SKM-1 (cell line): Measurements from ENCODE around the gene KIF26B.
"Not testable (repeated sequence)": the region's sequence is repeated elsewhere in the genome, so short reads cannot be mapped to it uniquely, and the experiment has no call there.

ENCODE experiments used
- DNase-seq: peaks from one replicate; lab custom pipeline; 2025; ENCODE audit not compliant: unreplicated experiment; lab: John Stamatoyannopoulos, UW

The KIF26B gene

DNA sequence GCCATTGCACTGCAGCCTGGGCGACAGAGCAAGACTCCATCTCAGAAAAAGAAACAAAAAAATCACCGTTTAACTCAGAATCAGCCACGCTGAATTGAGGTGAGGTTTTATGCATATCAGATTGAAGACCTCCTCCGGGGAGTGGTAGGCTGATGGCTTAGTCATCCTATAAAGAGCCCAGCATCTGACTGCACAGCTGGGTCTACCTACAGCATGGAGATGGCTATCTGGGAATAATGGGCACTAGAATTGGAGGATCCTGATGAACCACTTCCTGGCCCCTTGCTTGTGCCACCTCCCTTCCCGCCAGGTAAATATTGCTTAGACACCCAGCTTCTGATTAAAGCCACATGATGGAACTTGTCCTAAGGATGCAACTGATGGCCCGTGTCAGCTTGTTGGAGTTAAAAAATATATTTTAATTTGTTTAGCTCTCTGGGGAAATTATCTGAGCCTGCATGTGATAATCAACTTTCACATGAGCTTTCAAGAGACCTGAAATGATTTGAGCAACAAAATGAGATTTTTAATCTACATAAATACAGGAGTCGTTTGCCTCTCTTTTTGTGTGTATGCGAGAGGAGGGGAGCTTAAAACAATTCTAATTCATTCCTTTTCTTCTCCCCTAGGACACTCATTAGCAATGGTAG, 157.2 kb downstream of the KIF26B start:
- DNase-seq: no peak

DNA sequence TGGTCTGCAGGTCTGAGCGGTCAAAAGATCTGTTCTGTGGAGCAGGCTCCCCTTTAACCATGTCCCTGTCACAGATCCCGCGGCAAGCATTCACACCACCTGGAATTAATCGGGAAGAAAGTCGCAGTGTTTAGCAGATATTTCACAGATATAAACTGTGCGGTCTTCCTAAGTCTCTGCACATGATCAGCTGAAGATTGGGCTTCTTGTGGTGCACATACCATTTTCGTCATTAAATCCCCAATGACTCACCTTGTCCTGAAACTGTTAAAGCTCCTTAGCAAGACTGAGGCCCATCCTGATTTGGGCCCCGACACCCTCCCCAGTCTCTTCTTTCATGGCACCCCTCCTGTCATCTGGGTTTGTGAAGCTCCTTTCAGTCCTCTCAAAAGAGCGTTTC, 158.8 kb downstream of the KIF26B start:
- no peak for DNase-seq

DNA sequence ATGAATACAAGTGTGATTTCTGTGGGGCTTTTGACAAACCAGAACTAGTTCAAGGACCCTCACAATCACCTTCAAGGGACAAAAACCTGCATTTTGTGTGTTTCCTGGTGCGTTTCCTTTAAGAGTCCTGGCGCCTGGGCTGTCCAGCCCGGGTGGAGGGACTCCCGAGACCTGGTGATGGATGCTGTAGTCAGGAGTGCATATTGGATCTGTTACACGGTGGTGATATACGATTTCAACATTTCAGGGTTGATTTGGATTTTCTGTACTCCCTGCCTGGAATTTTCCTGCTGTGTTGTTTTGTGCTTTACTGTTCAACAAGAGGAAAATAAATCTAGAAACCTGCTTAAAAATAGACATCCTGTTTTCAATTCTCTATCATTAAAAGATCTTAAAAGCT, 162.0 kb downstream of the KIF26B start:
- DNase-seq: no peak

DNA sequence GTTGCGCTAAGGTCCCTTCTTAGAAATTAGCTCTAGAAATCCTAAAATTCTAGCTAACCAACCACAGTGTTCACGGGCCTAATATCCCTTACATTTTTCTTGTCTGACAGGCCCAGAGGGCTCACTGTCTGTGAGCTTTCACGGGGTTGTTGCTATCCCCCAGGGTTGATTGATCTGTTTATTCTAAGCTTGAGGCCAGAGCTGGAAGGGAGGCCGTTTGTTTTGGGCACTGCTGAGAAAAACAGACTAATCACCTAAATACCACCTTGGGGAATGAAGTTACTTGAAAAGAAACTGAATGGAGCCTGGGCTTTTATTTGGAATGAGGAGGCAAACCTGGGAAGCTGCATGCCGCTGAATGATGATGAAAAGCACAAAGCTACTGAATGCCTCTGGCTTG, 162.4 kb downstream of the KIF26B start:
- DNase-seq: no peak

DNA sequence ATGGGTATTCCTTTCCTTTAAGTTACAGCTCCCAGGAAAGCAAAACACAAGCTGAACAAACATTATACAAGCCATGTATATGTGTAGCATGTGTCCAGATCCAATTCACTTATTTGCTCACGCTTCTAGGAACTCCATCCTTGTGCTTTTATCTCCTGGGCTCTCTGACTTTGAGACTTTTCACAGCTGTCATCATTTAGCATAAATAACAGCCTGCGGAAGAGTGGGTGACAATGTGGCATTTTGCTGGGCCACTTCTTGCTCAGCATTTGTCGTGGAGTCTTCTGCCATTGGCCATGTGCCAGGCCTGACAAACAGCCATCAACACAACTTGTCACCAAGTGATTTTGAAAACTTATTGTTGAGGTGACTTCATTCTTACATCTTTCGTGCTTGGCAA, 164.3 kb downstream of the KIF26B start:
- no peak for DNase-seq

DNA sequence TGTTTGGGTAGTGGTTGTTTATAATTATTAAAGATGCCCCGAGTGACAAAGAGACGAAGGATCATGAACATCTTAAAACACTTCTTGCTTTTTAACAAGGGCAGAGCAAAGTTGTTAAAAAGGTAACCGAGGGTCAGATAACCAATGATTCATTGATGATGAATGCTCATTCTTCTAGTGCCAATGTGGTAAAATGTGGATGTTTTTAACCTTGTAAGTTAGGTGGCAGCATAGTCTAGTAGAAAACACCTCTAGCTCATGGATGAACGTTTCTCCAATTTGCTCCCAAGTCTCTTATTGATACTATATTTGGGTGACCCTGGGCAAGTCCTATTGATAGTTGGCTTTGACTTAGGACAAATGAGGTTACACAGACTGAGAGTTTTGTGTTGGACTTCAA, 167.9 kb downstream of the KIF26B start:
- DNase-seq: no peak

DNA sequence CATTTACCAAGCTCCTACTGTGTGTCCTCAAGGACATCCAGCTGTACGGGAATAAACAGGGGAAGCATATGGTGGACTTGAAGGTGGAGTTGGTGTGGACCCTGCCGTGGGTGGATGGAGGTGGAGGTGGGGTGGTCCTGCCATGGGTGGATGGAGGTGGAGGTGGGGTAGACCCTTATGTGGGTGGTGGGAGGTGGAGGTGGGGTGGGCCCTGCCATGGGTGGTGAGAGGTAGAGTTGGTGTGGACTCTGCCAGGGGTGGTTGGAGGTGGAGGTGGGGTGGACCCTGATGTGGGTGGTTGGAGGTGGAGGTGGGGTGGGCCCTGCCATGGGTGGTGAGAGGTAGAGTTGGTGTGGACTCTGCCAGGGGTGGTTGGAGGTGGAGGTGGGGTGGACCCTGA, 169.0 kb downstream of the KIF26B start:
- DNase-seq: not testable (repeated sequence)

DNA sequence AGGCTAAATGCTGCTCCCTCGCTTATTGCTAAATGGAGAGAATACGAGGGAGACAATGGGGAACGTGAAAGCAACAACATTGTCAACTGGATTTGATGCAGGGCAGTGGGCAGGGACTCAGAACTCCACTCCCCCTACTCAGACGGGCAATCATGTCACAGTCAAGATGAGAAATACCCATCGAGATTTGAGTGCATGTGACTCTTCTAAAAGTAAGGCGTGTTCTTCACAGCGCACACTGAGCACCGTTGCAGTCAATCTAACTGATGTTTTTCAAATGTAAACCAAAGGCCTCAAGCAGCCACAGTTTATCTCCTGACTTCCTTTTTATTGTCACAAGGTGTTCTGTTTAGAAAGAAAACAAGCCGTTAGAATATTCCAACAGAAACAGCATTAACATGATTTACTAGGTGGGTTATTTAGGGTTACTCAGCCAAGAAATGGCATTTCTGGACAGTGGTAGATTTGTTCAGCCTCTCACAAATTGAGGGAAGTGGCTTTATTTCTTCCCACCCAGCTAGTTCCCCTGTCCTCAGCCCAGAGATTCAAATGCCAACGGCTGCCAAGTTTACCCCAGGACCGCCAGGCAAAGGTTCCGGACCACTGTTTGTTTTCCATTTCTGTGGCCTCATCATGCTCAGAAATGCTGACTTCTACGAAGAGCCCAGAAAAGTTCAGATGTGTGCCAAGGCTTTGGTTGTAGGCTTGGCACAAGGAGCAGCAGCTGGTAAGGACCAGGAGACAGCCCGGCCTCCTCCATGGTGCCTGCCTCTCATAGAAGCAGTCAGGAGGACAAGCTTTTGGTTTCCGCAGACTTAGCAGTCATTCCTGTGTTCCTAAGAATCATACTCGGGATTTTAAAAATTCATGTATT, 171.4 kb downstream of the KIF26B start:
- DNase-seq: no peak

DNA sequence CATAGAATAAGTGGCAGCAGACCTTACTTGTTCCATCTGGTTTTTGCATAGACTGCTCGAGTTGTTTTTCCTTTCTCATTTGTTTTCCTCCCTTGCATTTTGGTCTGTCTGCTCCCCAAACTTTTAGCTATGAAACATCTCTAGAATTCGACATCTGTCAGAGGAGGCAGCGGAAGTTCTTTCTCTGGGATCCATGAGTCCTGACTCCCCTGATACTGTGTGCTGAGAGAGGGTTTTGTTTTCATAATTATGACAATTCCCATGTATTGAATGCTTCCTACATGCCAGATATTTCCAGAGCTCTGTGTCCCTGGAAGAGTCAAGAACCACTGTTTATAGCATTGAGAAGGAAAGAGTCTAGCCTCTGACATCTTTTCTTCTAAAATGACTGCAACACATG, 172.6 kb downstream of the KIF26B start:
- no peak for DNase-seq

DNA sequence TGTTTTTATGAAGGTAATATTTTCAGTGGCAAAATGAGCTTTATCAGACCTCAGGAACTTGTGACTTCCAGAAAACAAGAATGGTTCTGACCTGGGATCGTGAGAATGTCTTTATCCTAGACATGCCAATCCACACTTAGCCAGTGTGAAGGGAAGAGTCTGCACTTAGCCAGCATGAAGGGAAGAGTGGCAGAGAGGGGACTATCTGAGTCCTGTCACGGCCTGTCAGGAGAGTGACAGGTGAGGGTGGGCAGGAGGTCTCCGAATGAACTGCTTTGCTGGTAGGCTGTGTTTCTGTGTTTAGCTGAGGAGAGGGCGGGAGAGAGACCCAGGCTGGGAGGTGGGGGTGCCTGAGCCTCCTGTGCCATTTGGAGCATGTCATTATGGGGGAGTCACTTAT, 173.1 kb downstream of the KIF26B start:
- no peak for DNase-seq

DNA sequence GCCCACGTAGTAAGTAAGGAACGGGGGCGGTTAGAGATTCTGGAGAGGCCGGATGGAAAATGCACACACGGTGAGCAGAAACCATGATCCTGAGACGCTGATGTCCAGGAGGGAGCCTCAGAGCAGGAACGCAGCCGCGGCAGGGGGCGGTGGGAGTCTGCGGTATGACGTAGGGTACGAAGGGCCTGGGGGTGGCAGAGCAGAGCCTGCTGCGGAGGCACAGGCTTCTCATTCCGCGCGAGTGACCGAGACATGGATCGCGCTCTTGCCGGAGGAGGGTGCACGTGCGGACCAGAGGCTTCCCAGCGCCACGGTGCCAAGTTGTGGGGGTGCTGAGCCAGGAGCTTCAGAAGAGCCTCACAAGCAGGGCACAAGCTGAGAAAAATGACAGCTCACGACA, 176.2 kb downstream of the KIF26B start:
- DNase-seq: no peak

DNA sequence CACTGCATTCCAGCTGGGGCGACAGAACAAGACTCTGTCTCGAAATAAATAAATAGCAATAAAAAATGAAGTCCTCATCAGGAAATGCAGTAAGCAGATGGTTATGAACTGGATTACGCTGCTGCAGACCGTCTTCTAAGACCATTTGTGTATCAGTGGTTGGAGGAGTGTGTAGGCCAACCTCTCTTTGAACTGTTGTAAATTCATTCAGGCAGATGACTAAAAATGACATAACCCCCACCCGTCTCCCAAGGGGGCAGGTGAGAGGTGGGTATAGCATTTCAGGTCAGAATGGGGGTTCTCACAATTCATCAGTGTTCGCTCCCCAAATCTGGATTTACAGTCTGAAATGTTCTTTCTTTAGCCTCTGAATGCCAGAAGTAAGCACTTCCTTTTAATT, 177.3 kb downstream of the KIF26B start:
- DNase-seq: no peak

DNA sequence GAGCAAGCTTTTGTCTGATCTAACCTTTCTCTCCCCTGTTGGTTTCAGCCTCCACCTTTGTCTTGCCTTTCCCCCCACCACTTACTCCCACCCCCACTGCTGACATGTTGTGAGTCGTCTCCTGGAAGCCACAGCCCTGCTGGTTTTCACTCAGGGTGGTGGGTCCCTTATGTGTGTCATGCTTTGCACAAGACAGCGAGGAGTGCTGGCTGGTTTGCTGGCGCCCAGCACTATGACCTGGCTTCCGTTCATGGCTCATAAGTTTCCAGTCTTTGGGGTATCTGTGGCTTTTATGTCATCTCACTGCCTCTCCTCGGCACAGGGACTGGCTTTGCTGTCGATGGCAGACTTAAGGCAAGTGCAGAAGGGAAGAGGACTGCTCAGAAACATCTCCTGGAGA, 177.7 kb downstream of the KIF26B start:
- DNase-seq: no peak

DNA sequence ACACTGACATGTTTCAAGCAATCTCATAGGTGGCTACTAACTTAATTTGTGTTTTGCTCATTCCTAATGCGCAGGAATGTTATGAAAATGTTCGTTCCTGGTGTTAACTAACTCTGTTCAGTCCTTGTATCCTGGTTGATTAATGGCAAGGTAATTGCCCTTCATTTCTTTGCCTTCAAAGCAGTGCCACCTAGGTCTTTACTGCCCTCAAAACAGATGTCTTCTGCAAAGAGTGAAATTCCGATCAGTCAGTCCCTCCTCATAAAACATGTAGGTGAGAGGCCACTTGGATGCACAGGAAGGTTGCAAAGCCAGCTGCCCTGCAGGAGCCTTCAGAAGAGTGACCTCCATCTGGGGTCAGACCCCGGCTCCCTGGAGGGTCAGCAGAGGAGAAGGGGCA, 179.4 kb downstream of the KIF26B start:
- DNase-seq: no peak

DNA sequence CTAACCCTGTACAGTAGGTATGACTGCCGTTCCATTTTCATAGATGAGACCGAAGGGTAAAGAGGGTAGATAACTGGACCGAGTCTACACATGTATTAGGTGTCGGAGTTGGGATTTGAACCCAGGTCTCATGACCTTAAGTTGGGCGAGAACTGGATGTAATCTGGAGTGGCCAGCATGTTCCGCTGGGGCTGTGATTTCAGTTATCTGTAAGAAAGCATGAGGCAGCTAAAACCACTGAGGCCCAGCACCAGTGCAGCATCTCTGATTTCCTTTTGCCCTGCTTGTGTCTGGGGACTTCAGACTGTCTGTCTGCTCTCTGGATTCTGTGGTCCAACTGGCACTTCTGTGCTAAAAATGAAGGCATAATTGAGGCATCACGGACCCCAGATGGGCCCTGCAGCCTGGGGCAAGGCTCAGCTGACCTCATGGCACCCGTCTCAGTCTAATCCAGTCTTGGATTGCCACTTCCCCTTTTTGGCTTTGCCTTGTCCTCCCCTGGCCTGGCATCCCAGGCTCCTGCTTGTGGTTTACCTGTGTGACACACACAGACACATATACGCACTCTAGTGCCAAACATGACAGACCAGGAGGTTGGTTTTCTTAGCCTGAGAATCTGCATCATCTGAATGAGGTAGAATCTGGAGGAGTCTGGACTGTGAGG, 180.2 kb downstream of the KIF26B start:
- no peak for DNase-seq

DNA sequence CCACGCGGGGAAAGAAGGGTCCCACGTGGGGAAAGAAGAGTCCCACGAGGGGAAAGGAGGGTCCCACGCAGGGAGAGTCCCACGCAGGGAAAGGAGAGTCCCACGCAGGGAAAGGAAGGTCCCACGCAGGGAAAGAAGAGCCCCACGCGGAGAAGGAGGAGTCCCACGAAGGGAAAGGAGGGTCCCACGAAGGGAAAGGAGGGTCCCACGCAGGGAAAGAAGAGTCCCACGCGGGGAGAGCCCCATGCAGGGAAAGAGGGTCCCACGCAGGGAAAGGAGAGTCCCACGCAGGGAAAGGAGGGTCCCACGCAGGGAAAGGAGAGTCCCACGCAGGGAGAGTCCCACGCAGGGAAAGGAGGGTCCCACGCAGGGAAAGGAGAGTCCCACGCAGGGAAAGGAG, 180.9 kb downstream of the KIF26B start:
- not testable (repeated sequence) for DNase-seq

DNA sequence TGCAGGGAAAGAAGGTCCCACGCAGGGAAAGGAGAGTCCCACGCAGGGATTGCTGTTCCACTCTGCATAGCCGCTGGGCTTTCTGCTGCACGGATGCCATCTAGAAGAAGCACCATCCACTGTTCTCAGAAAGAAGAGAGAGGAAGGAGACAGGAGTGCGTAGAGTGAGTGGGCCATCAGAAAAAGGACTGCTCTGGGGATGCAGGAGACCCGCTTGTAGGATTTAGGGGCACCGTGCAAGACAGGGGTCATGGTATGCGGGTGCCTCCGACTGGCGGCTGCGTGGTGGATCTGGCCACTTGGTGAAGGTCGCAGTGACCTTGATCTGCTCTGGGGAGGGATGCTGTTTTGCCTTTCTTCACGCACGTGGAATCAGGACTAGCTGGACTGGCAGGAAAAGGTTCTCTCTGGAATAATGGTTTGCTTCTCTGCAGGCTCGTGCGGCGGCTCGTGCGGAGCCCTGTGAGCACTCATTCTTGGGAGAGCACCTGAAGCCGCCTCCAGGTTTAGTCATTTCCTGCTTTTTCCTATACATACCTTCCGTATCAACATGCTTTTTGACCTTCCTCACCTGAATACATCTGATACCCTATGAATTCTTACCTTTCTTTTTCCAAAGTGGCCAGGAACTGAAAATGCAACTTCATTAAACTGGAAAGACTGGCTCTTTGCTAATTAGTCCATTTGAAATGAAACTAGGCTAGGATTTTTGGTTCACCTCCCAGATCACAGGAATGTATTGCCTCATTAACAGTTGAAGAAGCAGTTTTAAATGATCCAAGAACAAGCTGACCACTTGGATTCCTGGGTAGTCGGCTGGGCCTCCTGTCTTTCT, 181.6 kb downstream of the KIF26B start:
- DNase-seq: no peak

DNA sequence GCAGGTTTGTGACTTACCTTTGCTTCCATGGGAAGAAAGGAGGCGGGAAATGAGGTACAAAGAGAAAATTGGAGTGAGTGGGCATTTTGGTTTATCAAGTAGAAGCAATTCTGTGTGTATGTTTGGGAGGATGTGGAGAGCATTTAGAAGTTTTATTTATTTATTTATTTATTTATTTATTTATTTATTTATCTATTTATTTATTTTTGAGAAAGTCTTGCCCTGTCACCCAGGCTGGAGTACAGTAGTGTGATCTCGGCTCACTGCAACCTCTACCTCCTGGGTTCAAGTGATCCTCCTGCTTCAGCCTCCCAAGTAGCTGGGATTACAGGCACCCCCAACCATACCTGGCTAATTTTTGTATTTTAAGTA, 182.2 kb downstream of the KIF26B start:
- DNase-seq: not testable (repeated sequence)

DNA sequence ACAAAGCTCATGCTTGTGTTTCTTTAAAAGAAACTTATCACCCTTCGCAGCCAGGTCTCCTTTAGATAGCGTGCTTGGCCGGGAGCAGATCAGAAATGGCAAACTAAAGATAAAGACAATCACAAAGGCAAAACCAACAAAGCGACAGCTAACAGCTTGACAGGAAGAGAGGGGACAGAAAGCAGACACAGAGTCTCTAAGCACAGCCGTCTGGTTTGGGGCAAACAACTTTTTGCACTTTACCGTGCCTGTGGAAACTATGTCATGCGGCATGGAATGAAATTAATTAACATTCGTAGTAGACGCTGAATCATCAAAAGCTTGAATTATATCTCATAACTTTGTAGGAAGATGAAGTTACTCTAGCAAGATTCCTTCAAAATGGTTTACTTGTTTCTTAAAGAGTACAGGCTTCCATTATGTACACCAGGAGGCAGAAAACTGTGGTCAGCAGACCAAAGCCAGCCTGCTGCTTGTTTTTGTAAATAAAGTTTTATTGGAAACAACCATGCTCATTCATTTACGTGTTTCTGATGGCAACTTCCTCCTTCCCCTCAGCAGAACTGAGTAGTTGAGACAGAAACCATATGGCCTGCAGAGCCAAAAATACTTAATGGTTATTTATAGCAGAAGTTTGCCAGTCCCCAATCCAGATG, 183.2 kb downstream of the KIF26B start:
- peak; percentile 30 for DNase-seq

DNA sequence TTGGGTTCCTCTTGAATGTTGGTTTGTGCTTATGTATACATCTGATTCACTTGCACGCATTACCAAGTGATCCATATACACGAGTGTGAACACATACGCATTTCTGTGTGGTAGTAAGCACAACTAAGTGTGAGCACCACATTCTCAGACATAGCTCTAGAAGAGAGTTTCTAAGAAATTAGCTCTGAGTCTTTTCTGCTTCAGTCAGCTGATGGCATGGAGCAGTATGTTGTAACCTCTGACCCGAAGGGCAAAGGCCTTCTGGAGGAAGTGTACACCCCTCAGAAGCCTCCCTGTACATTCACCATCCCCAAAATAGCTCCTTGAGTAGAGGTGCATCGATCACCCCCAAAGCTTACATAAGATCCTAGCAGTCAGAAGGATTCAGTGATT, 183.7 kb downstream of the KIF26B start:
- DNase-seq: no peak

DNA sequence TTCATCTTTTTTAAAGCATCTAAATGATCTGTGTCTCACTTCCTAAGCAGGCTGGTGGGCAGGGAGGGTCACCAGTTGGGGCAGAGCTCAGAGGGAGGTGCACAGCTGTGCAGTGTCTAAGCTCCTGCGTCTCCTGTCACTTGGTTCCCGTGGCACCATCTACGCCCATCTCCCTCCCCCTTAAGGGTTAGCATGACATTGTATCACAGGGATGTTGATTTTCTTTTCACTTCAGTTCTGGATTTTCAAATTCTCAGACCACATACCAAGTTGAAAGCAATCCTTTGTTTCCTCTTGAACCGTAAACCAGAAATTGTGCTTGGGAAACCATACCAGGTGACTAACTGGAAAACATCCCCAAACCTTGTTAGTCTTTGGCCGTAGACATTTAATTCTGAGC, 187.0 kb downstream of the KIF26B start:
- no peak for DNase-seq
